Lower leg skin (tissue), 3 donors: ENCODE data around the gene MORC2.

Experiments used
- CTCF ChIP-seq, 3 donors: fragments of 450-650 bp; IDR thresholded peaks; one replicate each; pipeline ENCODE4 v1.5.1; 2016; ENCODE audit warnings: antibody characterized with exemption in 3 of 3, mild to moderate bottlenecking in 3 of 3, moderate library complexity in 2 of 3
- POLR2A ChIP-seq, 2 donors: fragments of 450-650 bp; IDR thresholded peaks; one replicate each; pipeline ENCODE4 v1.6.1; 2016 to 2017; ENCODE audit warnings: antibody characterized with exemption in 2 of 2, mild to moderate bottlenecking in 1 of 2, moderate library complexity in 1 of 2

GRCh38 chr22:30884211-30885000, 84.2 kb downstream of the MORC2 start:
- TF ChIP-seq POLR2A (IDR thresholded peaks at IDR 0.05) (no peak), CTCF (IDR thresholded peaks at IDR 0.05) (no peak)
